ENCODE results near the gene TMUB1.

- TF ChIP-seq, protein P1, sequence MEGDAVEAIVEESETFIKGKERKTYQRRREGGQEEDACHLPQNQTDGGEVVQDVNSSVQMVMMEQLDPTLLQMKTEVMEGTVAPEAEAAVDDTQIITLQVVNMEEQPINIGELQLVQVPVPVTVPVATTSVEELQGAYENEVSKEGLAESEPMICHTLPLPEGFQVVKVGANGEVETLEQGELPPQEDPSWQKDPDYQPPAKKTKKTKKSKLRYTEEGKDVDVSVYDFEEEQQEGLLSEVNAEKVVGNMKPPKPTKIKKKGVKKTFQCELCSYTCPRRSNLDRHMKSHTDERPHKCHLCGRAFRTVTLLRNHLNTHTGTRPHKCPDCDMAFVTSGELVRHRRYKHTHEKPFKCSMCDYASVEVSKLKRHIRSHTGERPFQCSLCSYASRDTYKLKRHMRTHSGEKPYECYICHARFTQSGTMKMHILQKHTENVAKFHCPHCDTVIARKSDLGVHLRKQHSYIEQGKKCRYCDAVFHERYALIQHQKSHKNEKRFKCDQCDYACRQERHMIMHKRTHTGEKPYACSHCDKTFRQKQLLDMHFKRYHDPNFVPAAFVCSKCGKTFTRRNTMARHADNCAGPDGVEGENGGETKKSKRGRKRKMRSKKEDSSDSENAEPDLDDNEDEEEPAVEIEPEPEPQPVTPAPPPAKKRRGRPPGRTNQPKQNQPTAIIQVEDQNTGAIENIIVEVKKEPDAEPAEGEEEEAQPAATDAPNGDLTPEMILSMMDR (IDR thresholded peaks at IDR 0.05; ENCODE audit: low read depth, low read length, poor library complexity, severe bottlenecking), result no peak
- no peak for TF ChIP-seq EZH2phosphoT487 (IDR thresholded peaks at IDR 0.05; ENCODE audit: borderline replicate concordance, low read length)
Measured at GRCh38 chr7:151033864-151034249, 49.4 kb downstream of the TMUB1 start.

Measured in DOHH2 (cell line).